Activated naive CD8-positive, alpha-beta T cell treated with anti-CD3 and anti-CD28 coated beads, Interleukin-2, amount 50 U/mL, for 24 hours (primary cell): ENCODE measurements around the gene MRPL40.
"Not testable (repeated sequence)": the region's sequence is repeated elsewhere in the genome, so short reads cannot be mapped to it uniquely, and the experiment has no call there.

ENCODE experiments used
- ATAC-seq: fragments of 150-1000 bp; cut with Tn5 transposase; one replicate; pipeline ENCODE4 v1.10.0; 2021
- DNase-seq: peaks from one replicate; pipeline ENCODE4 v3.0.0; 2021
- H3K27ac Mint-ChIP-seq: one replicate; pipeline ENCODE4 v1.8.0; 2021; ENCODE audit warnings: mild to moderate bottlenecking, mixed read lengths
- H3K27me3 Mint-ChIP-seq: one replicate; pipeline ENCODE4 v1.8.0; 2021; ENCODE audit warnings: mixed read lengths
- H3K36me3 Mint-ChIP-seq: one replicate; pipeline ENCODE4 v1.8.0; 2021; ENCODE audit warnings: low read depth, mixed read lengths
- H3K4me1 Mint-ChIP-seq: one replicate; pipeline ENCODE4 v1.8.0; 2021; ENCODE audit warnings: mixed read lengths
- H3K4me3 Mint-ChIP-seq: one replicate; pipeline ENCODE4 v1.8.0; 2021; ENCODE audit warnings: mild to moderate bottlenecking, moderate library complexity, mixed read lengths
- H3K9me3 Mint-ChIP-seq: one replicate; pipeline ENCODE4 v1.8.0; 2021; ENCODE audit warnings: mixed read lengths

MRPL40 gene

GRCh38 chr22:19442166-19442565 is 9.8 kb downstream of the MRPL40 start:
- Mint-ChIP-seq H3K36me3 (peaks cover 38% of the 10 kb centered on the region), H3K27me3 (no peaks in the 10 kb centered on the region), H3K9me3 (no peaks in the 10 kb centered on the region), H3K4me1 (peaks cover 24% of the 10 kb centered on the region), H3K4me3 (no peak overlapping the region), H3K27ac (no peak overlapping the region)
- no peak for DNase-seq
- ATAC-seq, result no peak

GRCh38 chr22:19443544-19444211 is 11.3 kb downstream of the MRPL40 start:
- ATAC-seq, result no peak
- Mint-ChIP-seq H3K4me3 (no peak overlapping the region), H3K4me1 (peaks cover 33% of the 10 kb centered on the region), H3K9me3 (no peaks in the 10 kb centered on the region), H3K27ac (no peak overlapping the region), H3K27me3 (no peaks in the 10 kb centered on the region), H3K36me3 (peaks cover 36% of the 10 kb centered on the region)
- no peak for DNase-seq

GRCh38 chr22:19445279-19445982 is 13.1 kb downstream of the MRPL40 start:
- H3K27me3 Mint-ChIP-seq, H3K4me3 Mint-ChIP-seq, ATAC-seq, H3K9me3 Mint-ChIP-seq, DNase-seq, H3K27ac Mint-ChIP-seq: not testable (repeated sequence)
- H3K36me3 Mint-ChIP-seq, result peaks cover 30% of the 10 kb centered on the region
- H3K4me1 Mint-ChIP-seq, result peaks cover 43% of the 10 kb centered on the region

GRCh38 chr22:19446603-19447329 is 14.4 kb downstream of the MRPL40 start:
- H3K36me3 Mint-ChIP-seq, result peaks cover 29% of the 10 kb centered on the region
- no peaks in the 10 kb centered on the region for H3K27me3 Mint-ChIP-seq
- H3K27ac Mint-ChIP-seq, result peak overlapping the region; percentile 87
- H3K4me3 Mint-ChIP-seq, result peak overlapping the region; percentile 84
- DNase-seq (no peak), ATAC-seq (no peak)
- H3K4me1 Mint-ChIP-seq, result peaks cover 40% of the 10 kb centered on the region
- H3K9me3 Mint-ChIP-seq, result no peaks in the 10 kb centered on the region

- H3K36me3 Mint-ChIP-seq, result peaks cover 27% of the 10 kb centered on the region
- peaks cover 38% of the 10 kb centered on the region for H3K4me1 Mint-ChIP-seq
These were observed 15.2 kb downstream of the MRPL40 start, which contains the start of gene C22orf39 for GRCh38 chr22:19447330-19448075. Gene C22orf39, minus strand, starts transcription at chr22:19447711. Its CDS starts 23 bp downstream, at chr22:19447688.

GRCh38 chr22:19448076-19448607 is 15.8 kb downstream of the MRPL40 start:
- Mint-ChIP-seq H3K9me3 (no peaks in the 10 kb centered on the region), H3K4me1 (peaks cover 36% of the 10 kb centered on the region), H3K27me3 (no peaks in the 10 kb centered on the region), H3K27ac (peak overlapping the region; percentile 88), H3K4me3 (peak overlapping the region; percentile 84), H3K36me3 (peaks cover 26% of the 10 kb centered on the region)
- DNase-seq (peak; percentile 34), ATAC-seq (peak; percentile 38)

More at GRCh38 chr22:19447330-19448075, 15.2 kb downstream of the MRPL40 start, which contains the start of gene C22orf39:
- H3K27me3 Mint-ChIP-seq, result no peaks in the 10 kb centered on the region
- DNase-seq (peak; percentile 81), ATAC-seq (peak; percentile 89)
- peak within 1 kb of the TSS; percentile 84 for H3K4me3 Mint-ChIP-seq
- peak within 1 kb of the TSS; percentile 88 for H3K27ac Mint-ChIP-seq
- H3K9me3 Mint-ChIP-seq, result no peaks in the 10 kb centered on the region

GRCh38 chr22:19448739-19449421 is 16.5 kb downstream of the MRPL40 start:
- Mint-ChIP-seq H3K9me3 (no peaks in the 10 kb centered on the region), H3K36me3 (peaks cover 26% of the 10 kb centered on the region), H3K4me1 (peaks cover 34% of the 10 kb centered on the region), H3K27ac (peak overlapping the region; percentile 57), H3K27me3 (no peaks in the 10 kb centered on the region), H3K4me3 (peak overlapping the region; percentile 84)
- DNase-seq (peak; percentile 46), ATAC-seq (peak; percentile 57)

GRCh38 chr22:19449422-19449767 is 17.1 kb downstream of the MRPL40 start:
- Mint-ChIP-seq H3K36me3 (peaks cover 31% of the 10 kb centered on the region), H3K27ac (peak overlapping the region; percentile 11), H3K4me1 (peaks cover 36% of the 10 kb centered on the region), H3K27me3 (no peaks in the 10 kb centered on the region), H3K4me3 (no peak overlapping the region), H3K9me3 (no peaks in the 10 kb centered on the region)
- DNase-seq, result no peak
- no peak for ATAC-seq

GRCh38 chr22:19450363-19451175 is 18.2 kb downstream of the MRPL40 start:
- Mint-ChIP-seq H3K4me1 (peaks cover 31% of the 10 kb centered on the region), H3K27me3 (no peaks in the 10 kb centered on the region), H3K4me3 (no peak overlapping the region), H3K9me3 (no peaks in the 10 kb centered on the region), H3K36me3 (peaks cover 41% of the 10 kb centered on the region), H3K27ac (peak overlapping the region; percentile 9)
- no peak for ATAC-seq
- DNase-seq, result no peak

- H3K4me3 Mint-ChIP-seq, result no peak overlapping the region
These were observed 19.2 kb downstream of the MRPL40 start for GRCh38 chr22:19451570-19451969.

GRCh38 chr22:19453718-19454117 is 21.4 kb downstream of the MRPL40 start:
- Mint-ChIP-seq H3K27ac (no peak overlapping the region), H3K4me3 (no peak overlapping the region), H3K36me3 (peaks cover 46% of the 10 kb centered on the region), H3K9me3 (no peaks in the 10 kb centered on the region), H3K27me3 (no peaks in the 10 kb centered on the region), H3K4me1 (peaks cover 13% of the 10 kb centered on the region)
- ATAC-seq (no peak), DNase-seq (no peak)

More at GRCh38 chr22:19451570-19451969, 19.2 kb downstream of the MRPL40 start:
- no peak for DNase-seq
- ATAC-seq, result no peak
- Mint-ChIP-seq H3K27ac (no peak overlapping the region), H3K36me3 (peaks cover 41% of the 10 kb centered on the region), H3K9me3 (no peaks in the 10 kb centered on the region), H3K27me3 (no peaks in the 10 kb centered on the region), H3K4me1 (peaks cover 26% of the 10 kb centered on the region)

- H3K4me3 Mint-ChIP-seq, result no peak overlapping the region
- H3K36me3 Mint-ChIP-seq, result peaks cover 46% of the 10 kb centered on the region
- H3K9me3 Mint-ChIP-seq, result no peaks in the 10 kb centered on the region
- ATAC-seq (no peak), DNase-seq (no peak)
- no peaks in the 10 kb centered on the region for H3K27me3 Mint-ChIP-seq
- peaks cover 8% of the 10 kb centered on the region for H3K4me1 Mint-ChIP-seq
- H3K27ac Mint-ChIP-seq, result peak overlapping the region; percentile 47
These were observed 21.8 kb downstream of the MRPL40 start for GRCh38 chr22:19454156-19454555.

GRCh38 chr22:19455033-19455432 is 22.7 kb downstream of the MRPL40 start:
- H3K4me3 Mint-ChIP-seq, result no peak overlapping the region
- peaks cover 48% of the 10 kb centered on the region for H3K36me3 Mint-ChIP-seq
- H3K4me1 Mint-ChIP-seq, result peaks cover 3% of the 10 kb centered on the region
- no peak for ATAC-seq
- no peak for DNase-seq
- no peak overlapping the region for H3K27ac Mint-ChIP-seq
- no peaks in the 10 kb centered on the region for H3K27me3 Mint-ChIP-seq
- no peaks in the 10 kb centered on the region for H3K9me3 Mint-ChIP-seq
